Measurements from ENCODE around the gene RABGAP1L.
"Not testable (repeated sequence)": the region's sequence is repeated elsewhere in the genome, so short reads cannot be mapped to it uniquely, and the experiment has no call there.

The RABGAP1L gene

DNA sequence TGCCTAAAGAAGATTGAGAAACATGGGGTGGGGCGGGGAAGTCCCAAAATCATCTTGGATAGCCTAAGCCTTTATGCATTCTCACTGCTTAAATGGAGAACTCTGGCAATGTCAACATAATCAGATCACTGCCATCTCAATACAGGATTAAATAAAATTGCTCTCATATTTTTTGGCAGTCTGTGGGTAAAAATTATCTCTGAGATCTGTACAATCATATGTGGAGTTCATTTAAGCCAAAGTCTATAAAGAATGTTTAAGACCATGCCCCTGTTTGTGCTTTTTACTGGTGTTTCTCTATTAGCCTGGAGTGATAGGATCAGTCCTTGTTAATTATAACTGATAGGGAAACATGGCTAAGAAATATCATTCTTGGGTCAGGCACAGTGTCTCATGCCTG, 424.8 kb downstream of the RABGAP1L start:
- no peak overlapping the region for H3K27ac ChIP-seq
- TF ChIP-seq, protein P1, sequence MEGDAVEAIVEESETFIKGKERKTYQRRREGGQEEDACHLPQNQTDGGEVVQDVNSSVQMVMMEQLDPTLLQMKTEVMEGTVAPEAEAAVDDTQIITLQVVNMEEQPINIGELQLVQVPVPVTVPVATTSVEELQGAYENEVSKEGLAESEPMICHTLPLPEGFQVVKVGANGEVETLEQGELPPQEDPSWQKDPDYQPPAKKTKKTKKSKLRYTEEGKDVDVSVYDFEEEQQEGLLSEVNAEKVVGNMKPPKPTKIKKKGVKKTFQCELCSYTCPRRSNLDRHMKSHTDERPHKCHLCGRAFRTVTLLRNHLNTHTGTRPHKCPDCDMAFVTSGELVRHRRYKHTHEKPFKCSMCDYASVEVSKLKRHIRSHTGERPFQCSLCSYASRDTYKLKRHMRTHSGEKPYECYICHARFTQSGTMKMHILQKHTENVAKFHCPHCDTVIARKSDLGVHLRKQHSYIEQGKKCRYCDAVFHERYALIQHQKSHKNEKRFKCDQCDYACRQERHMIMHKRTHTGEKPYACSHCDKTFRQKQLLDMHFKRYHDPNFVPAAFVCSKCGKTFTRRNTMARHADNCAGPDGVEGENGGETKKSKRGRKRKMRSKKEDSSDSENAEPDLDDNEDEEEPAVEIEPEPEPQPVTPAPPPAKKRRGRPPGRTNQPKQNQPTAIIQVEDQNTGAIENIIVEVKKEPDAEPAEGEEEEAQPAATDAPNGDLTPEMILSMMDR (conservative IDR thresholded peaks at IDR 0.05), result no peak
- no peak for TF ChIP-seq ZFX (IDR thresholded peaks at IDR 0.05)

DNA sequence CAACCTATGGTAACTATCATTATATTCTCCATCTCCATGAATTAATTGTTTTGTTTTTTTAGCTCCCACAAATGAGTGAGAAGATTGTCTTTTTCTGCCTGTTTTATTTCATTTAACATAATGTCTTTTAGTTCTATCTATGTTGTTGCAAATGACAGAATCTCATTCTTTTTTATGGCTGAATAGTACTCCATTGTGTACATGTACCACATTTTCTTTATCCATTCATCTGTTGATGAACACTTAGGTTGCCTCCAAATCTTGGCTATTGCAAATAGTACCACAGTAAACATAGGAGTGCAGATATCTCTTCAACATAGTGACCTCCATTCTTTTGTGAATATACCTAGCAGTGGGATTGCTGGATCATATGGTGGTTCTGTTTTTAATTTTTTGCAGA, 429.3 kb downstream of the RABGAP1L start:
- not testable (repeated sequence) for H3K27ac ChIP-seq

DNA sequence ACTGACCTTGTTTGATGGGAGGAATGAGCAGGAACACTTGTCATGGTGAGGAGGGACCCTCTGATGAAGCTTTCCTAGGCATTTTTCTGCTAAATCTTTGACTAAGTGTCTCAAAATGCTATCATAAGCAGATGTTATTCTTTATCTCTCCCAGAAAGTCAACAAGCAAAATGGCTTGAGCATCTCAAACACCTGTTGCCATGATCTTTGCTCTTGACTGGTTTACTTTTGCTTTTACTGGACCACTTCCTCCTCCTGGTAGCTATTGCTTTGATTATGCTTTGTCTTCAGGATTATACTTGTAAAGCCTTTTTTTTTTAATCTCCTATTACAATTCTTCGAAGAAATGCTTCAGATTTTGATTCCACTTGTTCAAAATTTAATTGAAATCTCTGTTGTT, 445.9 kb downstream of the RABGAP1L start:
- H3K27ac ChIP-seq, result no peak overlapping the region
- no peak for TF ChIP-seq ZFX (IDR thresholded peaks at IDR 0.05)
- TF ChIP-seq, protein P1 (conservative IDR thresholded peaks at IDR 0.05), result no peak

DNA sequence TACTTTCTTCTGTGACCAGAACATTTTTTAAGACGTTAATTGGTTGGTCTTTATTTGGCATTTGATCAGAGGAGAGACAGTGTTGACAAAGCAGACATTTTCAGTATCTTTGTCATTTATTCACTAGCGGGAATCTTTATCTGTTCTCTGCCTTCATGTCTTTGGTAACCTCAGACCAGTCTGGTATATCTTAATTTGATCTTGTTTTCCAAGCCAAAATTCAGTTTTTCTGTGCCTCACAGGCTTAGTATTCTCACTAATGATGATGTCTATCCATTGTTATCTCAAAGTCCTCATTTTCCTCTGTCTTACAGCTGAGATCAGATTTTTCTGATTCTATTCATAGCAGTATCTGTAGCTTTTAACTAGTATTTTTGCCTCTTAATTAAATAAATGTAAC, 447.2 kb downstream of the RABGAP1L start:
- no peak overlapping the region for H3K27ac ChIP-seq
- TF ChIP-seq, protein P1 (conservative IDR thresholded peaks at IDR 0.05), result no peak
- no peak for TF ChIP-seq ZFX (IDR thresholded peaks at IDR 0.05)

DNA sequence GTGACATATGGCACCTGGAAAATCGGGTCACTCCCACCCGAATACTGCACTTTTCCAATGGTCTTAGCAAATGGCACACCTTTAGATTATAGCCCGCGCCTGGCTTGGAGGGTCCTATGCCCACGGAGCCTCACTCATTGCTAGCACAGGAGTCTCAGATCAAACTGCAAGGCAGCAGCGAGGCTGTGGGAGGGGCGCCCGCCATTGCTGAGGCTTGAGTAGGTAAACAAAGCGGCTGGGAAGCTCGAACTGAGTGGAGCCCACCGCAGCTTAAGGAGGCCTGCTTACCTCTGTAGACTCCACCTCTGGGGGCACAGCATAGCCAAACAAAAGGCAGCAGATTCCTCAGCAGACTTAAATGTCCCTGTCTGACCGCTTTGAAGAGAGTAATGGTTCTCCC, 458.6 kb downstream of the RABGAP1L start:
- H3K27ac ChIP-seq, result not testable (repeated sequence)

DNA sequence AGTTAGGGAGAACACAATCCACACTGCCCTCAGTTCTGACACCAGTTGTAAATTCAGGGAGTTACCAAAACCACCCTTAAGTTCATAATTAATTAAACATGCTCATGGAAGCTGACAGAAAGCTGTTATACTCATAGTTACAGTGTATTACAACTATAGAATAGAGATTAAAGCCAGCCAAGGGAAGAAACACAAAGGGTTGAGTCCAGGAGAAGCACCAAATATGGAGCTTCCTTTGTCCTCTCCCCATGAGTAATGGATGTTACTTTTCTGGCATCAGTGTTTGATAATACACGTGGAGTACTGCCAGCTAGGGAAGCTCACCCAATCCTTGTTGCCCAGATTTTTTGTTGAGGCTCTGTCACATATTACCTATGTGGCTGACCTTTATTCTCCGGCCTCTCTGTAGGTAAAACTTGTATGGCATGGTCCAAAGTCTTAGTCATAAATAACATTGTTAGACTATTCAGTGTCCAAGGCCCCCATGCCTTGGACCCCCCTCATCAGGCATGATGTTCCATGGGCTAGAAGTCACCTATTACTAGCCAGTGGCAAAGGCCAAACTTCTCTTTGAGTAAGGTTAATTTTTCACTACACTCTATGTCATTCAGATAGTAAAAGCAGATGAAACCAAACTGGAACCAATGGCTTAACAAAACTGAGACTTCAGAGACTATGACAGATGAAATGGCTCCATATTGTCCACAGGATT, 464.2 kb downstream of the RABGAP1L start:
- no peak for TF ChIP-seq ZFX (IDR thresholded peaks at IDR 0.05)
- TF ChIP-seq, protein P1 (conservative IDR thresholded peaks at IDR 0.05), result no peak
- H3K27ac ChIP-seq, result no peak overlapping the region

DNA sequence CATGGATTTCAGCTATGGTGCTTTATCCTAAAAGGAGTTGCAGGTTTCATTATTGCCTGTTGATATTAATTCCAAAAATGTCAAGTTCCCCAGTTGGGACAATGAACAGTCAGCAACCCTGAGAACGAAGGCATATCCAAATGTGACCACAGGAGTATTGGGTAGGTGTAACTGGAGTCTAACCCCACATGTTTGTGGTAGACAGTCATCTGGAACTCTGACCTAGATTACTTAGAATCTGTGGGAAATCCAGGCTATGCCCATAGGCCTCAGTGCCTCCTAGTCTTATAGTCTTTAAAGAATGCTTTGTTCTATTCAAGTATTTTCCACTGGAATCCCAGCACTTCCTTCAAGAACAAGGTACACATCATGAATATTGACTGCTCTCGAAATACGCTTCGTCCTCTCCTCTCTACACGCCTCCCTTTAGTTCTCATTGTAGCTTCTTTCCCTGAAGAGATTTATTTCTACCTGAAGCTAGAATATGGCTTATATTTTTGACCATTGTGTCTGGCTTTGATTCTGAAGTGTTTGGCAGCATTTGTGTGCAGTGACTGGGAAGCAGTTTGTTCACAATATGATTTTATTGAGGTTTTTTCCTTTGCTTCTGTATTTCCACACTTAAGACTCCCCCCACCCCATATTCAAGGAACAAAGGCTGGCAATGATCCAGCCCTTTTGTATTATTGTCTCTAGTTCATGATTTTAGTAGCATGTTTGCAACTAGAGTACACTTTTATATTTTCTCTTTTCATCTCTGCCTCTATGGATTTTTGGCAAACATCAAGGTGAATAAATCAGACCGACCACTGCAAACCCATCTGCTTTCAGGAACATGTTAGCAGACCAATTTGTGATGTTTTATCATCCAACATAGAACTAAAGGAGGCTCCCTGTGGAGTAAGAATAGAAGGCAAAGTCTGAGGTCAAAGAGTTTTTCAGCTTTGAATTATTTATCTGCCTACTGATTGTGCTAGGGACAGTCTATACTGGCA, 467.0 kb downstream of the RABGAP1L start:
- TF ChIP-seq, protein P1 (conservative IDR thresholded peaks at IDR 0.05), result no peak
- TF ChIP-seq ZFX (IDR thresholded peaks at IDR 0.05), result no peak
- no peak overlapping the region for H3K27ac ChIP-seq

DNA sequence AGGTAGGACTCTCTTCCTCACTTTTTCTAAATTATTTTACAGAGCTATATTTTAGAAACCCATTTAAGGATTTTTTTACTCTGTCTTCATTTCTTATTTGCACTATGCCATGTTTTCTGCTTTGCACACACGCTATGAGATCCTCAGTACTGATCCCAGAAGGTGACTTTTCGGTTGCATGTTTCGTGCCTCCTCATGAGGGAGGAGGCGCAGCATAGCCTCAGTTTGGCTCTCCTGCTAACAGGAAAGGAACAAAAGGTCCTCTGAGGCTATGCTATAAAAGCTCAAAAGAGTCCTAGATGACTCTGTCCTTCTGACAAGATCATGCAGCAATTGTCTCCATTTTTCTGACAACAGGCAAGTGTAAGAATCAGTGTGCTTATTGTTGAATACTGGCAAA, 478.2 kb downstream of the RABGAP1L start:
- TF ChIP-seq ZFX (IDR thresholded peaks at IDR 0.05), result no peak
- TF ChIP-seq, protein P1 (conservative IDR thresholded peaks at IDR 0.05), result no peak
- no peak overlapping the region for H3K27ac ChIP-seq

All from C4-2B (cell line).